Upper lobe of left lung (tissue), 4 donors: ENCODE measurements around the gene RAC3.

Source experiments
- POLR2A ChIP-seq, 4 donors: fragments of 450-650 bp; IDR thresholded peaks; one replicate each; pipeline ENCODE4 v1.5.1; 2016 to 2017; ENCODE audit warnings: antibody characterized with exemption in 4 of 4, mild to moderate bottlenecking in 2 of 4
- POLR2AphosphoS5 ChIP-seq, 2 donors: sonication (generic); formaldehyde crosslinking; IDR thresholded peaks; one replicate each; pipeline ENCODE4 v1.5.1; 2017; ENCODE audit warnings: antibody characterized with exemption in 2 of 2
- TF ChIP-seq, protein P1 (sequence below), 6 experiments: fragments of 450-650 bp in 4 of 6; fragments of 200-600 bp in 2 of 6; sonication (generic) in 2 of 6; IDR thresholded peaks; one replicate each; pipeline ENCODE4 v1.5.1; 2016 to 2019; ENCODE audit warnings: antibody characterized with exemption in 6 of 6

DNA sequence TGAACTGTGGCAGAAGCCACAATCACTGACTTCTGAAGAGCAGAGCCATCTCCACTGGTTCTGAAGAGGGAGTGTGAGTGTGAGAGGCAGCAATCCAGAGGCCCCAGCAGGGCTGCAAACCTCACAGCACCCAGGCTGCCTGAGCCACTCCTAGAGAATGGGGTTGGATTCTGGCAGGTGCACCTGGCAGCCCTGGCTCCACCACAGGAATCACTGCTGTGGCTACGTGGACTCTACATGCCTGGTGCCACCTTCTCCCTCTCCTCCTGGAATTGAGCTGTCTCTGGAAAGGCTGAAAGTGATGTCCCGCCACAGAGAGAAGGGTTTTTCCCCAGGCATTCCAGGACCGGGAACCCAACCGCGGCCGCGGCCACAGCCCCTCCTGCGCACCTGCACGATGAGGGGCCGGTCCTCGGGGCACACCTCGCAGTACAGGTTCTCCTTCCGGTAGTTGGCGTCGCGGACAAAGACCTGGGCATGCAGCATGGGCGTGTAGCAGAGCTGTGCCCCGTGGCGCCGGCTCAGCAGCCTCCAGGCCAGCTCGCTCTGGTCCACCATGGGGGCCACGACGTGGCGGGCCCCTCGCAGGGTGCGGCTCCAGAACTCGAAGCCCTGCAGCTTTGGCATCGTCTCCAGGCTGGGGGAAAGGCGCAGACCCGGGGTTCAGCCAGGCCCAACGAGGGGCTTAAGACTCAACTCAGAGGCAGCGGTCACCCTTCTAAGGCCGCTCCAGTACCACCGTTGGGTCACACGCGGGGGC, 33.1 kb downstream of the RAC3 start:
- TF ChIP-seq POLR2A (IDR thresholded peaks at IDR 0.05), result no peak
- TF ChIP-seq, protein P1, sequence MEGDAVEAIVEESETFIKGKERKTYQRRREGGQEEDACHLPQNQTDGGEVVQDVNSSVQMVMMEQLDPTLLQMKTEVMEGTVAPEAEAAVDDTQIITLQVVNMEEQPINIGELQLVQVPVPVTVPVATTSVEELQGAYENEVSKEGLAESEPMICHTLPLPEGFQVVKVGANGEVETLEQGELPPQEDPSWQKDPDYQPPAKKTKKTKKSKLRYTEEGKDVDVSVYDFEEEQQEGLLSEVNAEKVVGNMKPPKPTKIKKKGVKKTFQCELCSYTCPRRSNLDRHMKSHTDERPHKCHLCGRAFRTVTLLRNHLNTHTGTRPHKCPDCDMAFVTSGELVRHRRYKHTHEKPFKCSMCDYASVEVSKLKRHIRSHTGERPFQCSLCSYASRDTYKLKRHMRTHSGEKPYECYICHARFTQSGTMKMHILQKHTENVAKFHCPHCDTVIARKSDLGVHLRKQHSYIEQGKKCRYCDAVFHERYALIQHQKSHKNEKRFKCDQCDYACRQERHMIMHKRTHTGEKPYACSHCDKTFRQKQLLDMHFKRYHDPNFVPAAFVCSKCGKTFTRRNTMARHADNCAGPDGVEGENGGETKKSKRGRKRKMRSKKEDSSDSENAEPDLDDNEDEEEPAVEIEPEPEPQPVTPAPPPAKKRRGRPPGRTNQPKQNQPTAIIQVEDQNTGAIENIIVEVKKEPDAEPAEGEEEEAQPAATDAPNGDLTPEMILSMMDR (IDR thresholded peaks at IDR 0.05), result no peak
- TF ChIP-seq POLR2AphosphoS5 (IDR thresholded peaks at IDR 0.05), result no peak
